Activated naive CD8-positive, alpha-beta T cell treated with anti-CD3 and anti-CD28 coated beads for 36 hours (primary cell): ENCODE data around the gene AOPEP. TPM values are rescaled to one million over a fixed set of nuclear protein-coding genes. Genes with fewer than 3 reads are reported as not detected.

Experiments
- DNase-seq: peaks from one replicate; pipeline ENCODE4 v3.0.0; 2021
- H3K27ac Mint-ChIP-seq: one replicate; pipeline ENCODE4 v1.8.0; 2022; ENCODE audit warnings: mild to moderate bottlenecking, moderate library complexity, mixed read lengths
- H3K27me3 Mint-ChIP-seq: one replicate; pipeline ENCODE4 v1.8.0; 2022; ENCODE audit warnings: mild to moderate bottlenecking, mixed read lengths
- H3K36me3 Mint-ChIP-seq: one replicate; pipeline ENCODE4 v1.8.0; 2021; ENCODE audit warnings: mild to moderate bottlenecking, mixed read lengths
- H3K4me1 Mint-ChIP-seq: one replicate; pipeline ENCODE4 v1.8.0; 2021; ENCODE audit warnings: mixed read lengths
- H3K4me3 Mint-ChIP-seq: one replicate; pipeline ENCODE4 v1.8.0; 2022; ENCODE audit warnings: mild to moderate bottlenecking, moderate library complexity, mixed read lengths
- H3K9me3 Mint-ChIP-seq: one replicate; pipeline ENCODE4 v1.8.0; 2022; ENCODE audit warnings: mixed read lengths
- total RNA-seq, 2 experiments: library from RNA; stranded (reverse); gene quantifications; one replicate each; pipeline ENCODE4 v1.2.3, GENCODE V29; 2021

The AOPEP gene, protein sequence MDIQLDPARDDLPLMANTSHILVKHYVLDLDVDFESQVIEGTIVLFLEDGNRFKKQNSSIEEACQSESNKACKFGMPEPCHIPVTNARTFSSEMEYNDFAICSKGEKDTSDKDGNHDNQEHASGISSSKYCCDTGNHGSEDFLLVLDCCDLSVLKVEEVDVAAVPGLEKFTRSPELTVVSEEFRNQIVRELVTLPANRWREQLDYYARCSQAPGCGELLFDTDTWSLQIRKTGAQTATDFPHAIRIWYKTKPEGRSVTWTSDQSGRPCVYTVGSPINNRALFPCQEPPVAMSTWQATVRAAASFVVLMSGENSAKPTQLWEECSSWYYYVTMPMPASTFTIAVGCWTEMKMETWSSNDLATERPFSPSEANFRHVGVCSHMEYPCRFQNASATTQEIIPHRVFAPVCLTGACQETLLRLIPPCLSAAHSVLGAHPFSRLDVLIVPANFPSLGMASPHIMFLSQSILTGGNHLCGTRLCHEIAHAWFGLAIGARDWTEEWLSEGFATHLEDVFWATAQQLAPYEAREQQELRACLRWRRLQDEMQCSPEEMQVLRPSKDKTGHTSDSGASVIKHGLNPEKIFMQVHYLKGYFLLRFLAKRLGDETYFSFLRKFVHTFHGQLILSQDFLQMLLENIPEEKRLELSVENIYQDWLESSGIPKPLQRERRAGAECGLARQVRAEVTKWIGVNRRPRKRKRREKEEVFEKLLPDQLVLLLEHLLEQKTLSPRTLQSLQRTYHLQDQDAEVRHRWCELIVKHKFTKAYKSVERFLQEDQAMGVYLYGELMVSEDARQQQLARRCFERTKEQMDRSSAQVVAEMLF
- 1 to 10 TPM; 5.0 to 6.8 TPM for total RNA-seq

DNA sequence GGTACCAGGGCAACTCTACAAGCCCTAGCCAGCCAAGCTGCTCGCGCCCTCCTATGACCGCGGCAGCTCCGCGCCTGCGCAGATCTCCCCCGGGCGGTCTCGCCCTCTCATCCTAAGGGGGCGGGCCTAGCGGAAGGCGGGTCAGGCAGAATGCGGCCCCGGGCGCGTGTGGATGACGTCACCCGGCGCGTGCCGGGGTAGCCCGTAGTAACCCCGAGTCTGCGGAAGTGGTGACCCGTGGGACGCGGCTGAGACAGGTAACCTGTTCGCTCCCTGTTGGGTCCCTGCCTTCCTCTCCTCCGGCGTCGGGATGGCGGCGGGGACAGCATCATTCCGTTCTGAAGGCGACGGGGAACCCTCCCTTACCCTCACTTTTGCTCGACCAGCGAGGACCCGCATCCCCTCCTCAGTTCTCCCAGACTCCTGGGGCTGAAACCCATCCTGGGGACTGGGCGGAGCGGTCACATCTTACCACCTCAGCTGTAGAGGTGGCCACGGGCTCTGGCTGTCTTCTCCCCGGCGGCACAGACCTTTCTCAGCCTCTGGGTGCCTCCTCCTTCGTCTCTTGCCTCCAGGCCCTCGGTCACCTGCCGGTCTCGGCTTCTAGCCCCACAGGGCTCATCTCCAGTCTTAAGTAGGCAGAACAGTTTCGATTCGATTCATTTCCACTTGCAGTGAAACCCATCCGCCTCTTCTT lies at the start of gene AOPEP:
AOPEP (plus strand) TSS at position 205 of the 697 bp plus-strand sequence. CDS start 33,085 bp downstream, outside the sequence.
- H3K9me3 Mint-ChIP-seq: no peaks in the 10 kb centered on the region
- H3K4me3 Mint-ChIP-seq: peak within 1 kb of the TSS; percentile 95
- DNase-seq: peak; percentile 99
- peaks cover 9% of the 10 kb centered on the region for H3K4me1 Mint-ChIP-seq
- H3K27ac Mint-ChIP-seq: peak within 1 kb of the TSS; percentile 97
- no peaks in the 10 kb centered on the region for H3K27me3 Mint-ChIP-seq
- H3K36me3 Mint-ChIP-seq: peaks cover 1% of the 10 kb centered on the region

GRCh38 chr9:94677929-94678328 lies 48.6 kb upstream of the AOPEP start:
- peaks cover 1% of the 10 kb centered on the region for H3K4me1 Mint-ChIP-seq
- H3K27me3 Mint-ChIP-seq: peaks cover 7% of the 10 kb centered on the region
- no peak overlapping the region for H3K27ac Mint-ChIP-seq
- H3K9me3 Mint-ChIP-seq: no peaks in the 10 kb centered on the region
- DNase-seq: no peak
- no peaks in the 10 kb centered on the region for H3K36me3 Mint-ChIP-seq
- no peak overlapping the region for H3K4me3 Mint-ChIP-seq

- Mint-ChIP-seq H3K27me3 (peaks cover 7% of the 10 kb centered on the region), H3K36me3 (no peaks in the 10 kb centered on the region), H3K4me1 (peaks cover 1% of the 10 kb centered on the region), H3K4me3 (no peak overlapping the region), H3K27ac (no peak overlapping the region), H3K9me3 (no peaks in the 10 kb centered on the region)
- DNase-seq: no peak
Measured at GRCh38 chr9:94679587-94679986, 46.9 kb upstream of the AOPEP start.

- DNase-seq: no peak
- Mint-ChIP-seq H3K4me3 (no peak overlapping the region), H3K27me3 (peaks cover 7% of the 10 kb centered on the region), H3K4me1 (peaks cover 1% of the 10 kb centered on the region), H3K27ac (no peak overlapping the region), H3K36me3 (no peaks in the 10 kb centered on the region), H3K9me3 (no peaks in the 10 kb centered on the region)
Measured at GRCh38 chr9:94680020-94680419, 46.5 kb upstream of the AOPEP start.

DNA sequence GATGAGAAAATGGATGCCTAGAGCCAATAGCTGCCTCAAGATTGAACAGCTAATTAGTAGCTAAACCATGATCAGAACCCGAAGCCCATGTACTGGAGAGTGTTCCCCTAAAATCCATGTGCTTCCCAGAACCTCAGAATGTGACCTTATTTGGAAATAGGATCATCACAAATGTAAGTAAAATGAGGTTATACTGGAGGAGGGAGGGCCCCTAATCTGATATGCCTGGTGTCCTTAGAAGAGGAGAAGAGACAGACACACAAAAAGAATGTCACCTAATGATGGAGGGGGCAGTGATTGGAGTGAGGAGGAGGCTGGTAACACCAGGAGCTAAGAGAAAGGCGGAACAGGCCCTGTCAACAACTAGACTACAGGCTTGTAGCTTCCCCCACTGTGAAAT lies 45.9 kb upstream of the AOPEP start:
- no peaks in the 10 kb centered on the region for H3K9me3 Mint-ChIP-seq
- H3K27me3 Mint-ChIP-seq: peaks cover 7% of the 10 kb centered on the region
- no peak overlapping the region for H3K27ac Mint-ChIP-seq
- no peak for DNase-seq
- H3K36me3 Mint-ChIP-seq: no peaks in the 10 kb centered on the region
- H3K4me3 Mint-ChIP-seq: no peak overlapping the region
- H3K4me1 Mint-ChIP-seq: peaks cover 1% of the 10 kb centered on the region

GRCh38 chr9:94681508-94681907 lies 45.0 kb upstream of the AOPEP start:
- H3K9me3 Mint-ChIP-seq: no peaks in the 10 kb centered on the region

DNA sequence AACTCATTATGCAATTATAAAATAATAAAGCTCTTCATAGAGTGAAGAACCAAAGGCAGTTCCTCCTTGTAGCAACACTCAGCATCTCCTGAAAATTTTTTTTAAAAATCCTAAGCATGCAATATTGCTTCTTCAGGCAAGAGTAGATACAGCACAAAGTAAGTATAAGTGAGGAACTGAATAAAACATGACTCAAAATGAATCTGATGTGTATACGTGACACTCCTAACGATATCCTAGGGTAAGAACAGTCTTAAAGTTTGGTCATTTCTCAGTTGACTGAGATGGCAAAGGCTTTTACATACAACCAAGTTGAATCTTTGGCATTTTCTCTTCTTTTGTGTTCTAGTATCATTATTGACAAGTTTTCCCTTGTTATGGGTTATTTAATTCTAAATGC lies 41.1 kb upstream of the AOPEP start:
- H3K27me3 Mint-ChIP-seq: peaks cover 20% of the 10 kb centered on the region
- H3K36me3 Mint-ChIP-seq: no peaks in the 10 kb centered on the region
- H3K4me3 Mint-ChIP-seq: no peak overlapping the region
- H3K9me3 Mint-ChIP-seq: no peaks in the 10 kb centered on the region
- H3K27ac Mint-ChIP-seq: no peak overlapping the region
- H3K4me1 Mint-ChIP-seq: peaks cover 1% of the 10 kb centered on the region
- DNase-seq: no peak

More at GRCh38 chr9:94681508-94681907, 45.0 kb upstream of the AOPEP start:
- H3K27me3 Mint-ChIP-seq: peaks cover 10% of the 10 kb centered on the region
- no peak overlapping the region for H3K27ac Mint-ChIP-seq
- no peaks in the 10 kb centered on the region for H3K36me3 Mint-ChIP-seq
- H3K4me3 Mint-ChIP-seq: no peak overlapping the region
- peak; percentile 42 for DNase-seq
- H3K4me1 Mint-ChIP-seq: peaks cover 1% of the 10 kb centered on the region

DNA sequence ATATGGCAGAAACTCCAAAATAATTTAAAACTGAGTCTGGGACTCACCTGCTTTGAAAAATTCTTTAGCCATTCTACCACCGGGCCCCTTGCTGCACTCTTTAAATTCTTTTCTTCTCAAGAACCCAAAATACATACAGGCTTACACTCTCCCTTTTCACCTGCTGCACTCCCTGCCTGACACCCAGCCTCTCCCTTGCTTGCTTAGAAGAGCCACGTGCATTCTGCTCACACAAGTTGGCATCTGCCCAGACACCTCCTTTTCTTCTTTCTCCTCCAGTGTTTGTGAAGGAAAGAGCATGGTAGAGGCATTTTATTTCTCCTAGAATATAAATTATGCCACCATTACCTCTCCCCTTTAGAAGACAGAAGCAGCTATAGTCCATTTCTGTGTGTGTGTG lies 39.0 kb upstream of the AOPEP start:
- Mint-ChIP-seq H3K9me3 (no peaks in the 10 kb centered on the region), H3K27ac (peak overlapping the region; percentile 35), H3K27me3 (peaks cover 27% of the 10 kb centered on the region), H3K36me3 (no peaks in the 10 kb centered on the region), H3K4me3 (no peak overlapping the region), H3K4me1 (no peaks in the 10 kb centered on the region)
- DNase-seq: no peak

DNA sequence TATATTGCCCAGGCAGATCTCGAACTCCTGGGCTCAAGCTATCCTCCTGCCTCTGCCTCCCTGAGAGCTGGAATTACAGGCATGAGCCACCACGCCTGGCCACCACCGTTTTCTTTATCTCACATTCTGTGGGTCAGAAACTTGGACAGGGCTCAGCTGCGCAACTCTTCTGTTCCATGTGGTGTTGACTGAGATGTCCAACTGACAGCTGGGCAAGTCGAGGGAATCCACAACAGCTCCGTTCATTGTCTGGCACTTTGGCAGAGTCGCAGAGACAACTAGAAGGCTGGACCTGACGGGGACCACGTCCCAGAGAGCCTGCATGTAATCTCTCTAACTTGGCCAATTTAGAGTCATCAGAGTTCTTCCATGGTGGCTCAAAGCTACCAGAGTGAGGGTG lies 36.2 kb upstream of the AOPEP start:
- peaks cover 27% of the 10 kb centered on the region for H3K27me3 Mint-ChIP-seq
- no peak overlapping the region for H3K27ac Mint-ChIP-seq
- no peaks in the 10 kb centered on the region for H3K9me3 Mint-ChIP-seq
- no peak for DNase-seq
- no peak overlapping the region for H3K4me3 Mint-ChIP-seq
- no peaks in the 10 kb centered on the region for H3K4me1 Mint-ChIP-seq
- H3K36me3 Mint-ChIP-seq: no peaks in the 10 kb centered on the region

DNA sequence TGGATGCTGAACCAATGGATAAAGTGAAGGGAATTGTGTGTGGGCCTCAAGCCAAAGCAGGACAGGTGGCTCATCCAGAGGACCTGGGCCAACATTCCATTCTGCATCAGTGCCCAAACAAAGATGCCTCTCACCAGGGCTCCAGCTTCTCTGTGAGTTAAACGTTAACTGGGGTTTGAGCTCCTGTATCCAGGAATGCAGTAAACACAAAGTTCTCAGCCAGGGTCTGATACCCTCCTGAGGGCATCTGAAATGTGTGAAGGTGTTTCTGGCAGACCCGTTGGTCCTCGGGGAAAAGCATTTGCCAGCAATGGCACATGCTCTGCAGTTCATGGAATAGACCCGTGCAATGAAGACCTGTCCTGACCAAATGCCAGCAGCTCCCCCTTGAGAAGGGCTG lies 33.9 kb upstream of the AOPEP start:
- no peak overlapping the region for H3K27ac Mint-ChIP-seq
- H3K36me3 Mint-ChIP-seq: no peaks in the 10 kb centered on the region
- H3K4me1 Mint-ChIP-seq: no peaks in the 10 kb centered on the region
- no peaks in the 10 kb centered on the region for H3K9me3 Mint-ChIP-seq
- no peak overlapping the region for H3K4me3 Mint-ChIP-seq
- peaks cover 14% of the 10 kb centered on the region for H3K27me3 Mint-ChIP-seq
- no peak for DNase-seq

DNA sequence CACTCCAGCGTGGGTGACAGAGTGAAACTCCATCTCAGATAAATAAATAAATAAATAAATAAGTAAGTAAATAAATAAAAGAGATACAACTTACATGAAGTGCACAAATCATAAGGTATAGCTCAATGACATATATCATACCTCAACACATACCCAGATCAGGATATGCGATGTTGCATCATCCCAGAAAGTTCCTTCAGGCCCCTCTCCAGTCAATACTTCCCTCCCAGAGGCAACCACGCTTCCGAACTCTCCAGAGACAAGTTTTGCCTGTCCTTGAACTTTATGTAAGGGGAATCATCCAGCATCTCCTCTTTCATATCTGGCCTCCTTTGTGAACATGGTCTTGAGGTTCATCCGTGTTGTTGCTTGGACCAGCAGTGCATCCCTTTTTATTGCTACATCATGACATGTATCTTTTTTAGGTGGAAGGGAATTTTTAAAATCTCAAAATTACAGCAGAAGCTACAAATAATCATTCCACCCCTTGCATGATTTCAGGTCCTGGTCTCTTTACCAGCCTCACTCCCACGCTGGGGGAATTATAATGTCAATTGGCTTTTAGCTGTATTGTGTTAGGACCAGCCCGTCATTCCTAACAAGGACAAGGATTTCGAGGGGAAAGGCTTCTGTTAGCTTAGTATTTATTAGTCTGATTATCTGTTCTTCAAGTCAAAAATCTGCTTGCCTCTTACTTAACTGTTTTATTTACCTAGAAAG lies 32.9 kb upstream of the AOPEP start:
- no peaks in the 10 kb centered on the region for H3K36me3 Mint-ChIP-seq
- peaks cover 8% of the 10 kb centered on the region for H3K27me3 Mint-ChIP-seq
- no peaks in the 10 kb centered on the region for H3K9me3 Mint-ChIP-seq
- no peak for DNase-seq
- no peak overlapping the region for H3K4me3 Mint-ChIP-seq
- no peaks in the 10 kb centered on the region for H3K4me1 Mint-ChIP-seq
- H3K27ac Mint-ChIP-seq: no peak overlapping the region

DNA sequence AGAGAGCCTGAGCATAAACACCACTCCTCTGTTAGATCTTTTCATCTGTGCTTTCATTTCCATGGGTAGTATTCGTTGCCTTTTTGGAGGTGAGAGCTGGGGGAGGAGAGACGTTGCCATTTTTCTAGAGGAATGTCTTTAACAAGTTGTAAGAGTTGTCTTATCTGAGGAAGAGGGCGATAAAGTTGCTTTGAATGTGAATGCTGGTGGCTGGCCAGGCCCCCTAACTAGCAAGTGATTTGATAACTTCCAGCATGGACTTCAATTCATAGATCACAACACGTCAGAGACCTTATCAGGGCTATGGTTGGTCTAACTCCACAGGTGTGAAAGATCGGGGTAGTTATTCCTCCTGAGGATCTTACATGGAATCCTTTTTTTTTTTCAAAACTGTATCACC lies 30.0 kb upstream of the AOPEP start:
- Mint-ChIP-seq H3K4me3 (no peak overlapping the region), H3K9me3 (no peaks in the 10 kb centered on the region), H3K27me3 (peaks cover 15% of the 10 kb centered on the region), H3K4me1 (no peaks in the 10 kb centered on the region), H3K36me3 (no peaks in the 10 kb centered on the region), H3K27ac (no peak overlapping the region)
- no peak for DNase-seq

GRCh38 chr9:94697972-94698581 lies 28.4 kb upstream of the AOPEP start:
- Mint-ChIP-seq H3K4me3 (no peak overlapping the region), H3K9me3 (no peaks in the 10 kb centered on the region), H3K4me1 (no peaks in the 10 kb centered on the region), H3K27me3 (peaks cover 7% of the 10 kb centered on the region), H3K36me3 (no peaks in the 10 kb centered on the region), H3K27ac (no peak overlapping the region)
- DNase-seq: no peak

GRCh38 chr9:94699715-94700373 lies 26.7 kb upstream of the AOPEP start:
- Mint-ChIP-seq H3K36me3 (no peaks in the 10 kb centered on the region), H3K4me1 (no peaks in the 10 kb centered on the region), H3K9me3 (no peaks in the 10 kb centered on the region), H3K27ac (no peak overlapping the region), H3K27me3 (peaks cover 7% of the 10 kb centered on the region), H3K4me3 (no peak overlapping the region)
- no peak for DNase-seq
